GM19025 (cell line): ENCODE data around the gene RNF225.
"Not testable (repeated sequence)": the region's sequence is repeated elsewhere in the genome, so short reads cannot be mapped to it uniquely, and the experiment has no call there.

Experiments
- ATAC-seq: cut with Tn5 transposase; IDR thresholded peaks from one replicate; pipeline ENCODE4 v1.9.1; 2021; ENCODE audit warnings: mild to moderate bottlenecking, low read depth, moderate library complexity; ENCODE audit not compliant: unreplicated experiment

Gene RNF225

GRCh38 chr19:58386576-58387337 is 8.7 kb upstream of the RNF225 start, which contains the start of gene RPS5:
TSS of gene RPS5 (plus strand) at chr19:58387269. CDS start at chr19:58388138, 869 bp downstream.
- ATAC-seq: peak; percentile 90

GRCh38 chr19:58387338-58388174 is 7.9 kb upstream of the RNF225 start:
- ATAC-seq: no peak

GRCh38 chr19:58388175-58388526 is 7.3 kb upstream of the RNF225 start:
- no peak for ATAC-seq

GRCh38 chr19:58392945-58393724 is 2.3 kb upstream of the RNF225 start:
- ATAC-seq: no peak

GRCh38 chr19:58393725-58394033 is 1.8 kb upstream of the RNF225 start:
- ATAC-seq: no peak

- no peak for ATAC-seq
Measured at GRCh38 chr19:58394821-58395219, 636 bp upstream of the RNF225 start.

GRCh38 chr19:58395979-58396627 is 647 bp downstream of the RNF225 start:
- ATAC-seq: no peak

GRCh38 chr19:58396691-58397532 is 1.5 kb downstream of the RNF225 start:
- ATAC-seq: no peak

- no peak for ATAC-seq
Measured at GRCh38 chr19:58397533-58398037, 2.1 kb downstream of the RNF225 start.

- no peak for ATAC-seq
Measured at GRCh38 chr19:58398087-58398486, 2.6 kb downstream of the RNF225 start.

GRCh38 chr19:58398545-58398944 is 3.1 kb downstream of the RNF225 start:
- ATAC-seq: no peak

- no peak for ATAC-seq
Measured at GRCh38 chr19:58399903-58400302, 4.4 kb downstream of the RNF225 start.

- no peak for ATAC-seq
Measured at GRCh38 chr19:58400316-58400915, 5.0 kb downstream of the RNF225 start.

GRCh38 chr19:58400916-58401839 is 5.7 kb downstream of the RNF225 start:
- peak; percentile 95 for ATAC-seq

- ATAC-seq: no peak
Measured at GRCh38 chr19:58401840-58402421, 6.5 kb downstream of the RNF225 start.

- ATAC-seq: not testable (repeated sequence)
Measured at GRCh38 chr19:58403920-58404478, 8.5 kb downstream of the RNF225 start.
